K562 (cell line): ENCODE measurements around the gene SIRT5. TPM values are rescaled to one million over a fixed set of nuclear protein-coding genes. Genes with fewer than 3 reads are reported as not detected.

Experiments used
- CBX1 ChIP-seq: sonication (generic); IDR thresholded peaks from 2 replicates; pipeline ENCODE4 v1.6.1; 2016; ENCODE audit warnings: antibody characterized with exemption, low read depth, mild to moderate bottlenecking
- NFXL1 ChIP-seq: fragments of 450-650 bp; formaldehyde crosslinking; IDR thresholded peaks from 2 replicates; pipeline ENCODE4 v1.4.0; 2021; ENCODE audit warnings: mild to moderate bottlenecking
- NR2C1 ChIP-seq, 2 experiments: fragments of 450-650 bp; IDR thresholded peaks; 2 replicates each; pipeline ENCODE4 v1.6.1; 2017; ENCODE audit warnings: mild to moderate bottlenecking in 2 of 2, antibody characterized with exemption in 1 of 2, inconsistent platforms in 1 of 2, missing compliant biosample characterization in 1 of 2, missing genetic modification characterization in 1 of 2
- NR2F6 ChIP-seq: fragments of 450-650 bp; formaldehyde crosslinking; IDR thresholded peaks from 2 replicates; pipeline ENCODE4 v1.4.0; 2020; ENCODE audit warnings: mild to moderate bottlenecking
- REST ChIP-seq, 2 experiments: fragments of 450-650 bp; formaldehyde crosslinking in 1 of 2; IDR thresholded peaks; 2 replicates each; pipeline versions ENCODE4 v1.4.0 to v1.6.1; 2014 to 2020; ENCODE audit warnings: mild to moderate bottlenecking in 2 of 2, borderline replicate concordance in 1 of 2, low read depth in 1 of 2
- RREB1 ChIP-seq: fragments of 250-450 bp; sonication (Bioruptor Pico); IDR thresholded peaks from 2 replicates; pipeline ENCODE4 v1.4.0; 2020
- SRF ChIP-seq, 2 experiments: fragments of 250-450, 450-650 bp in 1 of 2; sonication (Bioruptor Pico) in 1 of 2; sonication (generic) in 1 of 2; formaldehyde crosslinking; IDR thresholded peaks; 2 replicates each; pipeline versions ENCODE4 v1.5.0 to v1.5.1; 2020 to 2022; ENCODE audit warnings: mild to moderate bottlenecking in 1 of 2, missing genetic modification reagents in 1 of 2
- TARDBP ChIP-seq: fragments of 450-650 bp; IDR thresholded peaks from 2 replicates; pipeline ENCODE4 v1.6.1; 2016
- USF1 ChIP-seq: sonication (generic); formaldehyde crosslinking; IDR thresholded peaks from 2 replicates; pipeline ENCODE4 v1.9.0; 2022; ENCODE audit warnings: mild to moderate bottlenecking, missing genetic modification reagents
- ZNF717 ChIP-seq: fragments of 250-450 bp; sonication (Bioruptor Pico); IDR thresholded peaks from 2 replicates; pipeline ENCODE4 v1.5.0; 2021
- polyA plus RNA-seq, 8 experiments: library from polyadenylated mRNA; depleted of rRNA in 4 of 8; stranded (reverse) in 5 of 8; unstranded in 3 of 8; fragments of >200 nt; fragmentation: Nextera tagmentation in 2 of 8; fragmentation: Illumina TruSeq in 1 of 8; extraction: Ambion mirVana in 2 of 8; extraction: Trizol in 1 of 8; gene quantifications; 2 replicates each; pipeline versions ENCODE4 v1.2.1 to v1.2.3, GENCODE V29; 2011 to 2014; ENCODE audit warnings: inconsistent platforms in 1 of 8, missing spikeins in 1 of 8
- total RNA-seq, 7 experiments: library from RNA; depleted of rRNA in 6 of 7; stranded (reverse); fragments of >200 nt in 6 of 7; fragmentation: Illumina TruSeq in 2 of 7; extraction: Trizol in 2 of 7; gene quantifications; 2 replicates each; pipeline versions ENCODE4 v1.2.1 to v1.2.3, GENCODE V29; 2011 to 2021; ENCODE audit warnings: low replicate concordance in 1 of 7

The SIRT5 gene
- total and polyA plus RNA-seq, 9 of the 15 experiments (the other 6 are each of a cell fraction or from before 2014, with no cell fraction given), result 2.1 to 15.7 (median 11.4) TPM

- TF ChIP-seq USF1 (CRISPR knock-in tag) (peak; percentile 93), SRF (CRISPR knock-in tag; IDR thresholded peaks at IDR 0.05) (peak; percentile 9 to 10; a peak in 1 of 4 replicates), ZNF717 (no peak), CBX1 (peak; percentile 73), NR2F6 (CRISPR knock-in tag) (peak; percentile 87; the same call in 1 of the 2 replicates), RREB1 (CRISPR knock-in tag) (0 out of 2 replicates have a peak, but pooled peaks have one; percentile 42), TARDBP (peak; percentile 93), NR2C1 (IDR thresholded peaks at IDR 0.05) (peak; percentile 100), NR2C1 (tag; IDR thresholded peaks at IDR 0.05) (peak; percentile 100), REST (IDR thresholded peaks at IDR 0.05; ENCODE audit: borderline replicate concordance) (peak; percentile 62), REST (CRISPR knock-in tag; IDR thresholded peaks at IDR 0.05; ENCODE audit: low read depth) (peak; percentile 64), NFXL1 (CRISPR knock-in tag) (peak; percentile 14; the same call in 1 of the 2 replicates)
Observed at GRCh38 chr6:13614926-13615791, 40.8 kb downstream of the SIRT5 start, which contains the start of gene NOL7 (continued).
